GM12891 (cell line): ENCODE measurements around the gene MLC1.

Experiments used
- PAX5 ChIP-seq: IDR thresholded peaks from 2 replicates; pipeline ENCODE4 v1.6.1; 2011; ENCODE audit warnings: low read length, moderate library complexity, mild to moderate bottlenecking; ENCODE audit not compliant: insufficient read depth, severe bottlenecking
- POLR2A ChIP-seq: IDR thresholded peaks from 2 replicates; pipeline ENCODE4 v1.6.1; 2011; ENCODE audit warnings: low read depth, low read length, control low read depth
- POLR2AphosphoS5 ChIP-seq: IDR thresholded peaks from 2 replicates; pipeline ENCODE4 v1.6.1; 2011; ENCODE audit warnings: low read depth, low read length, control low read depth

DNA sequence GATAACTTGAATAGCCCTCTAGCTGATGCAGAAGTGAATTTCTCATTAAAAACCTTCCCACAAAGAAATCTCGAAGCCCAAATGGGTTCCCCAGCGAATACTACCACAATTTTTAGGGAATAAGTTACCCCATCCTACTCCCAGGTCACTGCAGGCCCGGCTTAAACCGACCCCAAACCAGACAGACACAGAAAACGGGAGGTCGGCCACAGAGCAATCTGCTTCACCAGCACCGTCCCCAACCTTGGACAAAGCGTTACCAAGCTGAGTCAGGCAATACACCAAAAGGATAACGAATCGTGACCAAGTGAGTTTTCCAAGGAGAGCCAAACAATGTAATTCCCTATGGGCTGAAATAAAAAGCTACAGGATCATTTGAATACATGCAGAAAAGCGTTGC lies 4.0 kb upstream of the MLC1 start:
- TF ChIP-seq POLR2A = no peak
- TF ChIP-seq PAX5 = no peak
- TF ChIP-seq POLR2AphosphoS5 = no peak
